Measurements from ENCODE around the gene TSR3. TPM values are rescaled to one million over a fixed set of nuclear protein-coding genes. Genes with fewer than 3 reads are reported as not detected.

TSR3 gene
- total RNA-seq, 1 experiment from 2014 or later, result 52.7 TPM

DNA sequence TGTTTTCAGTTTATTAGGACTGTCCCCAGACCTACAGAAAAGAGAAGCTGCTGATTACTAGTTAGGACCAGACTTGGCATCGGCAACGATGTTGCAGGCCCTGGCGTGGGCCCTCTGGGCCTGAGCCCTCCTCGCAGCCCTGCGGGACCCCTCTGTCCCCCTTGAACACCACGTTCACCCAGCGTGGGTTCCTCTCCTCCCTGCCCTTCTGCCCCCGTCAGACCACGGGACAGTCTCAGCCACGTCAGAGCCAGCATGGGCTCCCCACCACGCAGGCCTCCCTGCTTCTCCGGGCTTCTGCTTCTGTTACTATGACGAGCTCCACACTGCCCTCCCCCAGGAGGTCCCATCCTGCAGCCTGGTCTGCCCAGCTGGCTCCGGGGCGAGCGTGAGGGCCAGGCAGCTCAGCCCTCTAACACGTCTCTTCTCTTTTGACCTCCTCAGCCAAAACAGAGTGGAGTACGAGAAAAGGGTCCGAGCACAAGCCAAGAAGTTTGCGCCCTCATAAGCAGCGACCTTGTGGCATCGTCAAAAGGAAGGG lies 27.3 kb downstream of the TSR3 start:
- Histone ChIP-seq H2AFZ (ENCODE audit: low read depth, low read length, poor library complexity, severe bottlenecking) (no peak overlapping the region), H3K27me3 (ENCODE audit: insufficient read depth, low read length) (no peaks in the 10 kb centered on the region), H3K36me3 (ENCODE audit: control insufficient read depth in 1 of 2, insufficient read depth in 2 of 2, low read length in 2 of 2) (peaks cover 19 to 27% of the 10 kb centered on the region in 2 experiments; a peak in 3 of 4 replicates), H3K27ac (ENCODE audit: low read depth, low read length) (no peak overlapping the region), H3K9me3 (ENCODE audit: control insufficient read depth in 1 of 2, insufficient read depth in 1 of 2, low read depth in 1 of 2, low read length in 2 of 2) (no peaks in the 10 kb centered on the region), H4K20me1 (ENCODE audit: insufficient read depth) (peaks cover 4% of the 10 kb centered on the region; the same call in 1 of the 2 replicates), H3K4me2 (ENCODE audit: low read length) (no peak overlapping the region), H3K79me2 (ENCODE audit: insufficient read depth, low read length) (peaks cover 10% of the 10 kb centered on the region), H3K4me3 (replicated peaks in 1 of 2; ENCODE audit: low read depth in 1 of 2, low read length in 2 of 2) (no peak overlapping the region), H3K4me1 (ENCODE audit: control insufficient read depth in 1 of 2, insufficient read depth in 2 of 2, low read length in 2 of 2) (no peaks in the 10 kb centered on the region), H3K9ac (ENCODE audit: low read length) (no peak overlapping the region), H3K9me2 (ENCODE audit: insufficient read depth) (no peaks in the 10 kb centered on the region)
- TF ChIP-seq SP1 (IDR thresholded peaks at IDR 0.05; ENCODE audit: low read depth) (no peak), ZFX (IDR thresholded peaks at IDR 0.05) (no peak), EZH2phosphoT487 (IDR thresholded peaks at IDR 0.05; ENCODE audit: borderline replicate concordance) (no peak), FOSL1 (IDR thresholded peaks at IDR 0.05; ENCODE audit: low read depth) (no peak), REST (IDR thresholded peaks at IDR 0.05; ENCODE audit: low read depth) (no peak), EZH2 (IDR thresholded peaks at IDR 0.05) (no peak), SIN3A (IDR thresholded peaks at IDR 0.05; ENCODE audit: low read depth) (no peak), YY1 (IDR thresholded peaks at IDR 0.05; ENCODE audit: extremely low read depth, insufficient replicate concordance, low read depth, low read length) (no peak), CEBPB (IDR thresholded peaks at IDR 0.05; ENCODE audit: low read depth) (no peak), TCF7L2 (IDR thresholded peaks at IDR 0.05; ENCODE audit: borderline replicate concordance, extremely low read depth, insufficient read depth, insufficient read length) (no peak), CBX3 (IDR thresholded peaks at IDR 0.05; ENCODE audit: low read depth) (no peak), ATF3 (IDR thresholded peaks at IDR 0.05) (no peak), ZBTB33 (IDR thresholded peaks at IDR 0.05; ENCODE audit: extremely low read depth, insufficient replicate concordance, low read length) (no peak), POLR2A (IDR thresholded peaks at IDR 0.05; ENCODE audit: borderline replicate concordance, extremely low read depth, insufficient read depth, insufficient read length) (no peak), EGR1 (IDR thresholded peaks at IDR 0.05; ENCODE audit: low read depth) (no peak), SRF (IDR thresholded peaks at IDR 0.05; ENCODE audit: low read depth) (no peak), ELF1 (IDR thresholded peaks at IDR 0.05; ENCODE audit: borderline replicate concordance, low read depth) (no peak)
- TF ChIP-seq, protein P1, sequence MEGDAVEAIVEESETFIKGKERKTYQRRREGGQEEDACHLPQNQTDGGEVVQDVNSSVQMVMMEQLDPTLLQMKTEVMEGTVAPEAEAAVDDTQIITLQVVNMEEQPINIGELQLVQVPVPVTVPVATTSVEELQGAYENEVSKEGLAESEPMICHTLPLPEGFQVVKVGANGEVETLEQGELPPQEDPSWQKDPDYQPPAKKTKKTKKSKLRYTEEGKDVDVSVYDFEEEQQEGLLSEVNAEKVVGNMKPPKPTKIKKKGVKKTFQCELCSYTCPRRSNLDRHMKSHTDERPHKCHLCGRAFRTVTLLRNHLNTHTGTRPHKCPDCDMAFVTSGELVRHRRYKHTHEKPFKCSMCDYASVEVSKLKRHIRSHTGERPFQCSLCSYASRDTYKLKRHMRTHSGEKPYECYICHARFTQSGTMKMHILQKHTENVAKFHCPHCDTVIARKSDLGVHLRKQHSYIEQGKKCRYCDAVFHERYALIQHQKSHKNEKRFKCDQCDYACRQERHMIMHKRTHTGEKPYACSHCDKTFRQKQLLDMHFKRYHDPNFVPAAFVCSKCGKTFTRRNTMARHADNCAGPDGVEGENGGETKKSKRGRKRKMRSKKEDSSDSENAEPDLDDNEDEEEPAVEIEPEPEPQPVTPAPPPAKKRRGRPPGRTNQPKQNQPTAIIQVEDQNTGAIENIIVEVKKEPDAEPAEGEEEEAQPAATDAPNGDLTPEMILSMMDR (IDR thresholded peaks at IDR 0.05 in 2 of 3, conservative IDR thresholded peaks at IDR 0.05 in 1 of 3; ENCODE audit: borderline replicate concordance in 1 of 3, insufficient read depth in 1 of 3, low read depth in 2 of 3, low read length in 2 of 3), result no peak
- TF ChIP-seq, protein P2, sequence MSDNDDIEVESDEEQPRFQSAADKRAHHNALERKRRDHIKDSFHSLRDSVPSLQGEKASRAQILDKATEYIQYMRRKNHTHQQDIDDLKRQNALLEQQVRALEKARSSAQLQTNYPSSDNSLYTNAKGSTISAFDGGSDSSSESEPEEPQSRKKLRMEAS (IDR thresholded peaks at IDR 0.05), result no peak
- DNase-seq (ENCODE audit: low read depth, low spot score), result no peak
- ChIA-PET RAD21 (ENCODE audit: low non-redundant PET in 1 of 2, low total read pairs in 2 of 2, uncharacterized antibody in 2 of 2, unreplicated experiment in 2 of 2) (no interaction called here), POLR2A (no interaction called here), CTCF (no interaction called here)
- no TSS peak for BruUV-seq (replicated peaks)
- intact Hi-C loops (cut with micrococcal nuclease), result no loop called here
- no peak for ATAC-seq
